NCI-H748 (cell line): ENCODE data around the gene MAN2C1.
"Not testable (repeated sequence)": the region's sequence is repeated elsewhere in the genome, so short reads cannot be mapped to it uniquely, and the experiment has no call there.

Experiments used
- DNase-seq: peaks from one replicate; lab custom pipeline; 2025; ENCODE audit not compliant: unreplicated experiment; lab: John Stamatoyannopoulos, UW

MAN2C1 gene

GRCh38 chr15:75313116-75313845 lies 55.1 kb downstream of the MAN2C1 start:
- DNase-seq, result no peak

- DNase-seq, result not testable (repeated sequence)
Observed at GRCh38 chr15:75312548-75312947, 55.9 kb downstream of the MAN2C1 start.

GRCh38 chr15:75309711-75310110 lies 58.7 kb downstream of the MAN2C1 start:
- DNase-seq, result no peak

- DNase-seq, result peak; percentile 62
Observed at GRCh38 chr15:75307778-75308390, 60.5 kb downstream of the MAN2C1 start.

- peak; percentile 1 for DNase-seq
Observed at GRCh38 chr15:75306188-75306587, 62.2 kb downstream of the MAN2C1 start.
